GM18951 (cell line): ENCODE data around the gene SPATA6L.

Source experiments
- POLR2A ChIP-seq: IDR thresholded peaks from 4 replicates; pipeline ENCODE4 v1.6.1; 2011; ENCODE audit warnings: mild to moderate bottlenecking; ENCODE audit not compliant: insufficient read length, insufficient read depth; ENCODE audit errors: extremely low read depth
- in situ Hi-C: fragments of 300-500 bp; cut with MboI; formaldehyde crosslinking; loops from one replicate; pipeline ENCODE4 v1.12.0; 2022; ENCODE audit warnings: low sequenced_read_pairs, mixed read lengths, inconsistent platforms; ENCODE audit not compliant: unreplicated experiment

Gene SPATA6L

GRCh38 chr9:4559261-4560182 is 106.8 kb downstream of the SPATA6L start:
- no peak for TF ChIP-seq POLR2A
- in situ Hi-C loops = no loop called here

GRCh38 chr9:4558371-4558998 is 107.8 kb downstream of the SPATA6L start:
- in situ Hi-C loops = no loop called here

GRCh38 chr9:4555236-4555635 is 111.0 kb downstream of the SPATA6L start:
- no peak for TF ChIP-seq POLR2A

More at GRCh38 chr9:4558371-4558998, 107.8 kb downstream of the SPATA6L start:
- no peak for TF ChIP-seq POLR2A

GRCh38 chr9:4553951-4554381 is 112.3 kb downstream of the SPATA6L start:
- in situ Hi-C loops = no loop called here
- no peak for TF ChIP-seq POLR2A

More at GRCh38 chr9:4555236-4555635, 111.0 kb downstream of the SPATA6L start:
- in situ Hi-C loops = no loop called here

- TF ChIP-seq POLR2A = no peak
- in situ Hi-C loops = no loop called here
Measured at GRCh38 chr9:4550777-4551484, 115.3 kb downstream of the SPATA6L start.

- TF ChIP-seq POLR2A = no peak
- in situ Hi-C loops = no loop called here
Measured at GRCh38 chr9:4549751-4550295, 116.5 kb downstream of the SPATA6L start.

- in situ Hi-C loops = no loop called here
- no peak for TF ChIP-seq POLR2A
Measured at GRCh38 chr9:4548811-4549725, 117.2 kb downstream of the SPATA6L start.
